SKM-1 (cell line): Measurements from ENCODE around the gene PRSS23.
"Not testable (repeated sequence)": the region's sequence is repeated elsewhere in the genome, so short reads cannot be mapped to it uniquely, and the experiment has no call there.

Experiments
- DNase-seq: peaks from one replicate; lab custom pipeline; 2025; ENCODE audit not compliant: unreplicated experiment; lab: John Stamatoyannopoulos, UW

PRSS23 gene, protein sequence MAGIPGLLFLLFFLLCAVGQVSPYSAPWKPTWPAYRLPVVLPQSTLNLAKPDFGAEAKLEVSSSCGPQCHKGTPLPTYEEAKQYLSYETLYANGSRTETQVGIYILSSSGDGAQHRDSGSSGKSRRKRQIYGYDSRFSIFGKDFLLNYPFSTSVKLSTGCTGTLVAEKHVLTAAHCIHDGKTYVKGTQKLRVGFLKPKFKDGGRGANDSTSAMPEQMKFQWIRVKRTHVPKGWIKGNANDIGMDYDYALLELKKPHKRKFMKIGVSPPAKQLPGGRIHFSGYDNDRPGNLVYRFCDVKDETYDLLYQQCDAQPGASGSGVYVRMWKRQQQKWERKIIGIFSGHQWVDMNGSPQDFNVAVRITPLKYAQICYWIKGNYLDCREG

GRCh38 chr11:86800076-86800959, at the start of gene PRSS23:
Gene PRSS23, plus strand, starts transcription at chr11:86800542. Its CDS starts 7,102 bp downstream, at chr11:86807644.
- no peak for DNase-seq

- no peak for DNase-seq
These were observed 46.9 kb upstream of the PRSS23 start for GRCh38 chr11:86753459-86753858.

DNA sequence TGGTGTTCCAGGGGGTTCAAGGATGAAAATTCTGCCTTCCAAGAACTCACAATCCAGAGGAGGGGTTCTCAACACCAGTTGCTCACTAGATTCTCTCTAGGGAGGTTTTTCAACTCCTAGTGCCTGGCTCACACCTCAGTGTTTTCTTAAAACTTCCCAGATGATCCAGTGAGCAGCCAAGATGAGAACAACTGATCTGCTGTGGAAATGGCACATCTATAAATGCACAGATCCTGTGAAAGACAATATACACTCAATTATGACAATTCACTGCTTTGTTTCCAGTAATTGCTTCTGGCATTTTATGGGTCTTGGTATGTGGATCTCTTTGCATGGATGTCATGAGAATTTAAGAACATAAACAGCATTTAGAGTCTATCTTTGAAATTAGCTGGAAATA, 45.2 kb upstream of the PRSS23 start:
- DNase-seq, result no peak

- no peak for DNase-seq
These were observed 42.2 kb upstream of the PRSS23 start for GRCh38 chr11:86758171-86758570.

GRCh38 chr11:86760577-86760976, 39.8 kb upstream of the PRSS23 start:
- no peak for DNase-seq

DNA sequence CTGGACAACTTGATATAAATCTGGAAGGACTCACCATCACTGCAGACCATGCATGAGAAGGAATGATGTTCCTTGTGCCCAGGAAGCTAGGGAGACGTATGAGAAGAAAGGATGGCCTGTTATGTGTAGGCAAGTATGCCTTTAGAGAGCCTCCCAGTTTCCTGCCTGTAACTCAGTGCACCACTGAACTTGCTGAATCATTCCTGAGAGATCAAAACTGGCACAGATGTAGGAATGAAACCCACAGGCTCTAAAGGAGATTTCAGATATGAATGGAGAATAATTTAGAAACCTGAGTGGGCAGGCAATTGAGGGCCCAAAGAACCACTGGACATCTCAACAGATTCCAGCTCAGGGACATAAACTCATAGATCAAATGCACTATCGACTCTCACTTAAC, 38.4 kb upstream of the PRSS23 start:
- no peak for DNase-seq

DNA sequence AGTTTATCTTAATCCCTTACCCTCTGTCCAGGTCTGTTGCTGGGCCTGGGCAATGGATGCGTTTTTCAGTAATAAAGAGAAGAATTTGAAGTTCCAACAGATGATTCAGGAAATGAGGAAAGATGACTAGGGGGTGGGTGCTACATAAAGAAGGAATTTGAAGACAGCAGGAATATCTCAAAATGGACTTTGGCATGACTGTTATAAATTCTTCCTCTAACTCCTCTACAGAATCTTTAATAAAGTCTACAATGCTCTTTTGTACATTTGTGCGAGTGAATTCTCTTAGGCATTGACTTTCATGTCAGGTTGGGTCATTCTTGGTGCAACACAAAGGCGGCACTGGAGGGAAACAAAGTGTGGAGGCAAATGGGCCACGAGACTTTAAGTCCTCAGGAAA, 35.1 kb upstream of the PRSS23 start:
- DNase-seq, result no peak

DNA sequence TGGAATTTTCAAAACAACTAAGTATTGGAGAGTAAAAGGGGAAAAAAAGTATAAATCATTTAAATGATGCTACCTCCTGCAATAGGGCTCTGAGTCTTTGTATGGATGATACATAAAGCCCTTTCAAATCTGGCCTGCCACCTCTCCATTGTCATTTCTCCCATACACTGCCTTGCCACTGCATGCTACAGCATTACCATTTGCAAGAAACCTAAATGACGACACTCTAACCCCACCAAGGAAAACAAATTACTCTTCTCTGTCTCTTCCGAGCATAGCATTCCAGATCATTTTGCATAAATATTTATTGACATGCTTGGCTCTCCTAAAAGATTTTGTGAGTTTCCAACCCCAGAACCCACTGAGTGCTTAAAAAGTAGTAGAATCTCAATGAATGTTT, 34.5 kb upstream of the PRSS23 start:
- DNase-seq, result no peak

- DNase-seq, result no peak
These were observed 31.1 kb upstream of the PRSS23 start for GRCh38 chr11:86769219-86769618.

DNA sequence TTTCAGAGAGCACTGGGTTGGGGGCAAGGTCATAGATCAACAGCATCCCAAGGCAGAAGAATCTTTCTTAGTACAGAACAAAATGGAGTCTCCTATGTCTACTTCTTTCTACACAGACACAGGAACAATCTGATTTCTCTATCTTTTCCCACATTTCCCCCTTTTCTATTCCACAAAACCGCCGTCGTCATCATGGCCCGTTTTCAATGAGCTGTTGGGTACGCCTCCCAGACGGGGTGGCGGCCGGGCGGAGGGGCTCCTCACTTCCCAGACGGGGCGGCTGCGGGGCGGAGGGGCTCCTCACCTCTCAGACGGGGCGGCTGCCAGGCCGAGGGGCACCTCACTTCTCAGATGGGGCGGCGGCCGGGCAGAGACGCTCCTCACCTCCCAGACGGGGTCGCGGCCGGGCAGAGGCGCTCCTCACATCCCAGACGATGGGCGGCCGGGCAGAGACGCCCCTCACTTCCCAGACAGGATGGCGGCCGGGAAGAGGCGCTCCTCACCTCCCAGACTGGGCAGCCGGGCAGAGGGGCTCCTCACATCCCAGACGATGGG, 29.8 kb upstream of the PRSS23 start:
- DNase-seq, result not testable (repeated sequence)

GRCh38 chr11:86772999-86773398, 27.3 kb upstream of the PRSS23 start:
- no peak for DNase-seq

- no peak for DNase-seq
These were observed 26.7 kb upstream of the PRSS23 start for GRCh38 chr11:86773513-86774252.

- no peak for DNase-seq
These were observed 25.9 kb upstream of the PRSS23 start for GRCh38 chr11:86774417-86774816.

DNA sequence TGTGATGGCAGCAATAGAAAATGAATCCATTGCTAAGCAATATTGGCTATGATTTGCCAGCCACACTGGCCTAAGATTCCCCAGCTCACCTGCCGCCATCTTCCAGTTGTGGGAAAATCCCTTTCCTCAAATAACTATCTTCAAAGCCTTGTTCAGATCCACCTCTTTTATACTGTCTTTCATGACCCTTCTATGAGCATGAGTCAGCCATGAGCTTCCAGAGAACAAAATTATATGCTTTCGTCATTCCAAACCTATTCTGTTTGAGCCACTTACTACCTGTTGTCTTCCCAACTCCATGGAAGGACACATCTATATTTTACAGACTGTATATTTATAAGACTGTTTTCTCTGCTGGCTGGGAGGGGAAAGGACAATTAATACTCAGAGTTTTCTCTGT, 25.0 kb upstream of the PRSS23 start:
- DNase-seq, result no peak

GRCh38 chr11:86781546-86781945, 18.8 kb upstream of the PRSS23 start:
- no peak for DNase-seq

DNA sequence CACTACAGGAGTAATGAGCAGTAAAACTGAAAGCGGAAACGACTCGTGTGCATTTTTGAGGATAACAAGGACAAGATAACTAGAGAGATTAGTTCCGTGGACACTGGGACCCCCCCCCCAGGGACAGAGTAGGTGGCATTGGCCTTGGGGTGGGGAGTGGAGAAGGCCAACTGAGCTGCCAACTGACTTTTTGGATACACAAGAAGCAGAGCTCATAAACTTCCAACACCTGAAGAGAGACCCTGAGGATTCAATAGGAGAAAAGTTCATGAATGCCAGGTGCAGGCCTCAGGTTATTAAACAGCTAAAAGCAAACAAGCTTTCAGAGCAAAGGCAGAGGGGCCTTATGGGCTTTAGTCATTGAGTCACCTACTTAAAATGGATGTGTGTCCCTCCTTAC, 17.6 kb upstream of the PRSS23 start:
- no peak for DNase-seq

- DNase-seq, result no peak
These were observed 16.7 kb upstream of the PRSS23 start for GRCh38 chr11:86783661-86784060.

GRCh38 chr11:86784241-86784681, 16.1 kb upstream of the PRSS23 start:
- DNase-seq, result no peak

DNA sequence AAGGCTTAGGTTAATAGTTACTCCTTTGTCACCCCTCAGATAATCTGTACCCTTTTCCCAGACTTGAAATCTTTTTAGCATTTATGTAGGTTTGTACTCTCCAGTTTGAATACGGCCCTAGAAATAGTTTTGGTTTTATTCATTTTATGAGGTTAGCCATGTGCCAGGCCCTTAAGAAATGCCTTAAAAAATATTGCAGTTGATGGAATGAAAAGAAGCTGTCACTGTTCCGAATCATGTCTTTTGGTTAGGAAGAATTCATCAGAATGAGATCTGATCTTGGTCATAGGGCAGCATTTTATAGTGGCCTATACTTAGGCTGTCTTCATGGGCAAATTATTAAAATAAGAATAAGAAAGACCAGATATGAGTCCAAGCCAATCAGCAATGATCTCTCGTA, 14.8 kb upstream of the PRSS23 start:
- no peak for DNase-seq

DNA sequence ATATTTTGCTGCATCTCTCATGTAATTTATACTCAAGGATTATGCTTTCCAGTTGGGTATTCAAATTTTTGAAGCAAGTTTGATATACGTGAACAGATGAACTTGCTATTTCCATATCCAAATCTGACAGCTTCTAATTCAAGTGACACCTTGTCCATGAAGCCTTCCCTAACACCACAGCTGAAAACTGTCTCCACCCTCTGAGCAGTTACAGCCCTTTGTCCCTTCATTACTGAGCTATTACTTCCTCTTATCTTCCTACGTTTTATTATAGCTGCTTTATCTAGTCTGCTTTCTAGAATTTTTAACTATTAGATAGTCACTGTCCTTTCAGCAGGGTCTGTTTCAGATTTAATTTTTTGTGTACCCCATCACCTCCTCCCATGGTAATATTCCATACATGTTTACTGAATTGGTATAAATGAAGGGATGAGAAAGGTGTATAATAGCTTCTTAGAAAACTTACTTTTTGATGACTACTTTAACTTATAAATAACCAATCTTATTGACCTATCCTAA, 13.3 kb upstream of the PRSS23 start:
- DNase-seq, result no peak

GRCh38 chr11:86787656-86788055, 12.7 kb upstream of the PRSS23 start:
- DNase-seq, result no peak
